Measurements from ENCODE around the gene CACNA1I.

GRCh38 chr22:39683639-39684038, 113.1 kb downstream of the CACNA1I start:
- TF ChIP-seq CTCF (IDR thresholded peaks at IDR 0.05): no peak
- no peak for TF ChIP-seq POLR2A (IDR thresholded peaks at IDR 0.05)
